ENCODE measurements around the gene IRF2BP2. TPM values are rescaled to one million over a fixed set of nuclear protein-coding genes. Genes with fewer than 3 reads are reported as not detected.

IRF2BP2 gene
- total RNA-seq, 2 experiments from 2014 or later: 99.6 to 107 TPM

DNA sequence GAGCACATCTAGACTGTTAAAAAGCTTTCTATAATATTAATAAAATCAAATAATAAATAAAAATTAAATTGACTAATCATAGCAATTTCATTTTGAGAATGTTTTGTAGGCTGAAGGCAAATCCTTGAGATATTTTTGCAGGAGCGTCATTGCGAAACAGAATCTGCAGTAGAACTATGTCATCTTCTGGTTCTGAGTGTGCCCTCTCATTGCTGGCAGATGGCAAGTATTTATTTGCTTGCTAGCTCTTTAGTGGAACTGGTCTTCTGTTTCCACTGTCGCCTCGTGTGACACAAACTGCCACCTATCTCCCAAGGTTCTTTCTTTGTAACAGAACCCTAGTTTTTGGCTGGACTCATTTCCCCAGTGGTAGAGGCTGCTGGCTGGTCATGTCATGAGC is 19.0 kb upstream of the IRF2BP2 start:
- Mint-ChIP-seq H3K27ac (no peak overlapping the region), H3K36me3 (ENCODE audit: low read depth) (no peaks in the 10 kb centered on the region), H3K9me3 (no peaks in the 10 kb centered on the region), H3K4me3 (no peak overlapping the region), H3K4me1 (ENCODE audit: low read depth) (no peaks in the 10 kb centered on the region), H3K27me3 (ENCODE audit: low read depth) (no peaks in the 10 kb centered on the region)
- CTCF ChIA-PET: no interaction called here
- DNase-seq: peak; percentile 8
- intact Hi-C loops (cut with micrococcal nuclease): no loop called here

DNA sequence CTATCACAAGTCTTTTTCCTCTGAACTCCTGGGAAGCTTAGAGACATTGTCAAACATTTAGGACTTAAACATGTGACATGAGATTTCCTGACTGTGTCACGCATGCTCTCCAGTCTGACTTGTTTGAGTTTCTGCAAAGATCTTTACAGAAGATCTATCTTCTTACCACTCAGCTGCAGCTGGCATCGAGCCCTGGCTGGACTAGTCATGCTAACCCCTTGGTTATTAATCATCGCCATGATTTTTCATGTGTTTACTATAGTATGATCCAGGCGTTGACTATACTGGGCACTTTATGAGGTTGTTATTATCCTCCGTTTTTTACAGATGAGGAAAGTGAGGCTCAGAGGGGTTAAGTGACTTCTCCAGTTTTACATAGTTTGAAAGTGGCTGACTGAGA is 18.1 kb upstream of the IRF2BP2 start:
- CTCF ChIA-PET: interaction anchor here (0.6 kb wide), 1 partner anchor 98 kb away, joined by 3 read pairs; no protein-coding TSS in a partner anchor
- intact Hi-C loops (cut with micrococcal nuclease): no loop called here

GRCh38 chr1:234627009-234627950 is 17.3 kb upstream of the IRF2BP2 start:
- H3K4me3 Mint-ChIP-seq: no peak overlapping the region
- intact Hi-C loops (cut with micrococcal nuclease): no loop called here
- H3K27ac Mint-ChIP-seq: no peak overlapping the region
- H3K36me3 Mint-ChIP-seq (ENCODE audit: low read depth): no peaks in the 10 kb centered on the region
- H3K4me1 Mint-ChIP-seq (ENCODE audit: low read depth): no peaks in the 10 kb centered on the region
- CTCF ChIA-PET: interaction anchor here (0.6 kb wide), 1 partner anchor 99 kb away, joined by 3 read pairs; no protein-coding TSS in a partner anchor
- no peaks in the 10 kb centered on the region for H3K9me3 Mint-ChIP-seq
- no peak for DNase-seq
- H3K27me3 Mint-ChIP-seq (ENCODE audit: low read depth): no peaks in the 10 kb centered on the region

More for the DNA sequence above, 18.1 kb upstream of the IRF2BP2 start:
- no peak for DNase-seq
- no peak overlapping the region for H3K27ac Mint-ChIP-seq
- no peak overlapping the region for H3K4me3 Mint-ChIP-seq
- no peaks in the 10 kb centered on the region for H3K9me3 Mint-ChIP-seq
- H3K27me3 Mint-ChIP-seq (ENCODE audit: low read depth): no peaks in the 10 kb centered on the region
- H3K4me1 Mint-ChIP-seq (ENCODE audit: low read depth): no peaks in the 10 kb centered on the region
- H3K36me3 Mint-ChIP-seq (ENCODE audit: low read depth): no peaks in the 10 kb centered on the region

GRCh38 chr1:234626391-234626790 is 16.4 kb upstream of the IRF2BP2 start:
- intact Hi-C loops (cut with micrococcal nuclease): no loop called here

DNA sequence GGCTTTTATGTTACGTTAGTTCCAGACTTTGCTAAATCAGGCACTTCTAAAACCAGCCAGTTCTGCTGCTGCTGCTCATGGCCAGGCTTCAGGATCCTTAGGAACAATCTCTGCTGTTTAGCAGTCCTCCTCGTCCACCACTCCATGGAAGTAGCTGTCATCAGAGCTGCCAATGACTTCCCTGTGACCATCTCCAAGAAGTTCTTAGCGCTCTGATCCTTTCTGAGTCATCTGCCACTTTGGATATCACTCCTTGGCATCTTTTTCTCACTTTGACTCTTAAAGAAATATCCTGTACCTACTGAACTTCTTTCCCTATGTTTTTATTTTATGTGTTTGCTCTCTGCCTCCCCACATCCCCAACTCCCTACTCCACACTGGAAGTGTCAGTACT is 14.7 kb upstream of the IRF2BP2 start:
- intact Hi-C loops (cut with micrococcal nuclease): no loop called here
- Mint-ChIP-seq H3K9me3 (no peaks in the 10 kb centered on the region), H3K4me3 (no peak overlapping the region), H3K36me3 (ENCODE audit: low read depth) (no peaks in the 10 kb centered on the region), H3K27me3 (ENCODE audit: low read depth) (no peaks in the 10 kb centered on the region), H3K4me1 (ENCODE audit: low read depth) (peaks cover 2% of the 10 kb centered on the region), H3K27ac (no peak overlapping the region)
- no peak for DNase-seq
- CTCF ChIA-PET: no interaction called here

More at GRCh38 chr1:234626391-234626790, 16.4 kb upstream of the IRF2BP2 start:
- no peaks in the 10 kb centered on the region for H3K9me3 Mint-ChIP-seq
- H3K4me1 Mint-ChIP-seq (ENCODE audit: low read depth): no peaks in the 10 kb centered on the region
- no peaks in the 10 kb centered on the region for H3K27me3 Mint-ChIP-seq (ENCODE audit: low read depth)
- CTCF ChIA-PET: no interaction called here
- H3K27ac Mint-ChIP-seq: no peak overlapping the region
- no peak overlapping the region for H3K4me3 Mint-ChIP-seq
- no peak for DNase-seq
- no peaks in the 10 kb centered on the region for H3K36me3 Mint-ChIP-seq (ENCODE audit: low read depth)

DNA sequence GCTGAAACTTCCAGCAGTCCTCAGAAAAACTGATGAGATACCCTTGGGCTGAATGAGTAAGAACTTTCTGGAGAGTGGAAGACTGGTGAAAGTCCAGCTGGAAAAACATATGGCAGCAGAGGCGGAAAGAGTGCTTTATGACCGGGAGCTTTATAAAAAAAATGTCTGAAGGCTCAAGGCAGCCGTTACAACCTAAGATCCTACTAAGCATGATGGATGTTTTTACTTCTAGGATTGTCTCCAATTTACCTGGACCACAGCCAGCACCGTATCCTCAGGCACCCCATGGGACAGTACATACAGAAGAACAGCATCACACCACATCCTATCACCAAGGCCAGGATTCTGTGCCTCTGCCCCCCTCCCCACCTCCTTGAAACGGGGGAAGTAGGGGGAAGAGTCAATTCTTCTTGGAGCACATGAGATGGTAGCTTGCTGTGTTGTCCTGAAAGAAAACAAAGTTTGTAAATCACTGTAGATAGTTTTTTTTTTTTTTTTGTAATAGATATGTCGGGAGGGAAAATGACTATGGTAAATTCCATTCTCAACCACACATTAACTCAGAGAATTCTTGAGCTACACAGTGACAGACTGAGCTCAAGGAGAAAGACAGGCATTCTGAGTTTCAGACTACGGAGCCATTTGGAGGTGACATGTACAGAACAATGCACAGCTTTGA is 11.8 kb upstream of the IRF2BP2 start:
- intact Hi-C loops (cut with micrococcal nuclease): no loop called here
- H3K4me1 Mint-ChIP-seq (ENCODE audit: low read depth): peaks cover 14% of the 10 kb centered on the region
- H3K27ac Mint-ChIP-seq: no peak overlapping the region
- H3K4me3 Mint-ChIP-seq: no peak overlapping the region
- H3K36me3 Mint-ChIP-seq (ENCODE audit: low read depth): no peaks in the 10 kb centered on the region
- H3K27me3 Mint-ChIP-seq (ENCODE audit: low read depth): no peaks in the 10 kb centered on the region
- DNase-seq: no peak
- H3K9me3 Mint-ChIP-seq: no peaks in the 10 kb centered on the region
- CTCF ChIA-PET: interaction anchor here (0.7 kb wide), 2 partner anchors 10 to 139 kb away, joined by 3 read pairs; no protein-coding TSS in a partner anchor

- H3K9me3 Mint-ChIP-seq: no peaks in the 10 kb centered on the region
- peaks cover 19% of the 10 kb centered on the region for H3K4me1 Mint-ChIP-seq (ENCODE audit: low read depth)
- CTCF ChIA-PET: no interaction called here
- no peaks in the 10 kb centered on the region for H3K27me3 Mint-ChIP-seq (ENCODE audit: low read depth)
- no peaks in the 10 kb centered on the region for H3K36me3 Mint-ChIP-seq (ENCODE audit: low read depth)
- intact Hi-C loops (cut with micrococcal nuclease): no loop called here
- H3K4me3 Mint-ChIP-seq: no peak overlapping the region
- H3K27ac Mint-ChIP-seq: no peak overlapping the region
- DNase-seq: no peak
These were observed 11.1 kb upstream of the IRF2BP2 start for GRCh38 chr1:234621127-234621468.

GRCh38 chr1:234620272-234621126 is 10.5 kb upstream of the IRF2BP2 start:
- H3K4me1 Mint-ChIP-seq (ENCODE audit: low read depth): peaks cover 19% of the 10 kb centered on the region
- no peak for DNase-seq
- intact Hi-C loops (cut with micrococcal nuclease): no loop called here
- H3K27me3 Mint-ChIP-seq (ENCODE audit: low read depth): no peaks in the 10 kb centered on the region
- no peaks in the 10 kb centered on the region for H3K36me3 Mint-ChIP-seq (ENCODE audit: low read depth)
- no peak overlapping the region for H3K4me3 Mint-ChIP-seq
- H3K9me3 Mint-ChIP-seq: no peaks in the 10 kb centered on the region
- no peak overlapping the region for H3K27ac Mint-ChIP-seq
- CTCF ChIA-PET: interaction anchor here (0.5 to 0.7 kb wide), 3 partner anchors 39 to 796 kb away, joined by 3 to 4 read pairs (median 3); no protein-coding TSS in a partner anchor

- DNase-seq: no peak
- Mint-ChIP-seq H3K36me3 (ENCODE audit: low read depth) (no peaks in the 10 kb centered on the region), H3K4me1 (ENCODE audit: low read depth) (peaks cover 19% of the 10 kb centered on the region), H3K27me3 (ENCODE audit: low read depth) (no peaks in the 10 kb centered on the region), H3K27ac (no peak overlapping the region), H3K4me3 (no peak overlapping the region), H3K9me3 (no peaks in the 10 kb centered on the region)
- intact Hi-C loops (cut with micrococcal nuclease): no loop called here
- CTCF ChIA-PET: no interaction called here
These were observed 9.8 kb upstream of the IRF2BP2 start for GRCh38 chr1:234619794-234620247.

DNA sequence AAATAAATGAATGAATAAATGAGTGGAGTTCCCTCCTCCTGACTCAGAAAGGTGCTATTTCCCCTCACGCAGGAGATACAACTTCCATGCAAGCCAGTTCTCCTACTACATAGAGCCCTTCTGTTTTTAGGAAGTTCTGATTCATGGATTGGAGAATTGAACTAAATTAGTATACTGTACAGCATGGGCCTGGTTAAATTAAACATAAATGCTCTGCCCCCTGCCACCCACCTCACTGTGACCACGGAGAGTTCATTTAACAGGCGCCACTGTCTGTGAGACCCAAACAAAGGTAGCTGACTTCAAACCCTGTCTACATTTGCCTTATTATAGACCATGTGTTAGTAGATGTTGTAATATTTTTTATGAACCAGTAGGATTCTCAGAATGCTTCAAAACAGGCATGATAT is 9.1 kb upstream of the IRF2BP2 start:
- Mint-ChIP-seq H3K36me3 (ENCODE audit: low read depth) (no peaks in the 10 kb centered on the region), H3K27me3 (ENCODE audit: low read depth) (no peaks in the 10 kb centered on the region), H3K9me3 (no peaks in the 10 kb centered on the region), H3K4me1 (ENCODE audit: low read depth) (peaks cover 21% of the 10 kb centered on the region), H3K27ac (no peak overlapping the region), H3K4me3 (no peak overlapping the region)
- intact Hi-C loops (cut with micrococcal nuclease): no loop called here
- CTCF ChIA-PET: no interaction called here
- DNase-seq: no peak

DNA sequence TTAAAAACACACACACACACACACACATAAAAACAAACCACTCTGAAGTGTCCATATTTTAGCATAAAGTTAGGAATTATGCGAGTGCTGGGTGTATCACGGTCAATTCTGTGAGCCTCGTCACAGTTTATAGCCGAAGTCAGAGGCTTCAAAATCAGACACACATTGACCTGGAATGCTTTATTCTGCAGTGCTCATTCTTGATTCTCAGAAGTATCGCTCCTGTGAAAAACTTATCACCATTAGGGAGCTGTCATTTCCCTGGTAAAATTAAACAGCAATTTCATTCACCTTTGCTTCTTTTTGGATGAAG is 8.7 kb upstream of the IRF2BP2 start:
- peaks cover 24% of the 10 kb centered on the region for H3K4me1 Mint-ChIP-seq (ENCODE audit: low read depth)

More for the DNA sequence above, 8.7 kb upstream of the IRF2BP2 start:
- Mint-ChIP-seq H3K9me3 (no peaks in the 10 kb centered on the region), H3K36me3 (ENCODE audit: low read depth) (no peaks in the 10 kb centered on the region), H3K4me3 (no peak overlapping the region), H3K27me3 (ENCODE audit: low read depth) (no peaks in the 10 kb centered on the region), H3K27ac (no peak overlapping the region)
- intact Hi-C loops (cut with micrococcal nuclease): no loop called here
- no peak for DNase-seq
- CTCF ChIA-PET: no interaction called here
